Loucy (cell line): Measurements from ENCODE around the gene HSF2.
A peak's percentile ranks its signal among the peaks of the same experiment; 100 is the strongest.
"Not testable (repeated sequence)": the region's sequence is repeated elsewhere in the genome, so short reads cannot be mapped to it uniquely, and the experiment has no call there.

Experiments
- H2AFZ ChIP-seq: fragments of 200-600 bp; sonication (generic); 2 replicates; pipeline ENCODE4 v1.6.0; 2016; ENCODE audit warnings: antibody characterized with exemption, mild to moderate bottlenecking, low read length, moderate library complexity
- H3F3A ChIP-seq: fragments of 200-600 bp; 2 replicates; pipeline ENCODE4 v1.6.0; 2016; ENCODE audit warnings: antibody characterized with exemption, low read depth, mild to moderate bottlenecking
- H3K27me3 ChIP-seq: fragments of 200-600 bp; sonication (generic); 2 replicates; pipeline ENCODE4 v1.6.1; 2014; ENCODE audit warnings: low read length, mild to moderate bottlenecking; ENCODE audit not compliant: insufficient read depth, poor library complexity, severe bottlenecking
- H3K36me3 ChIP-seq: fragments of 200-600 bp; sonication (generic); 2 replicates; pipeline ENCODE4 v1.6.1; 2016; ENCODE audit warnings: low read length; ENCODE audit not compliant: insufficient read depth
- H3K4me1 ChIP-seq: fragments of 200-600 bp; sonication (generic); 2 replicates; pipeline ENCODE4 v1.5.1; 2014; ENCODE audit warnings: low read length, mild to moderate bottlenecking; ENCODE audit not compliant: insufficient read depth, poor library complexity, severe bottlenecking
- H3K4me2 ChIP-seq: fragments of 200-600 bp; sonication (generic); 2 replicates; pipeline ENCODE4 v1.6.0; 2014; ENCODE audit warnings: antibody characterized with exemption, low read length, low read depth, mild to moderate bottlenecking; ENCODE audit not compliant: poor library complexity, severe bottlenecking
- H3K4me3 ChIP-seq: fragments of 200-600 bp; sonication (generic); 2 replicates; pipeline ENCODE4 v1.5.1; 2014; ENCODE audit warnings: low read length, mild to moderate bottlenecking, mixed read lengths; ENCODE audit not compliant: poor library complexity, severe bottlenecking
- H3K79me2 ChIP-seq: fragments of 200-600 bp; sonication (generic); 2 replicates; pipeline ENCODE4 v1.6.1; 2014; ENCODE audit warnings: low read length; ENCODE audit not compliant: insufficient read depth
- H3K9ac ChIP-seq: fragments of 200-600 bp; sonication (generic); 2 replicates; pipeline ENCODE4 v1.6.0; 2014; ENCODE audit warnings: mild to moderate bottlenecking, low read depth, low read length, moderate library complexity; ENCODE audit not compliant: poor library complexity, severe bottlenecking
- H3K9me2 ChIP-seq: fragments of 200-600 bp; sonication (generic); replicated peaks from 2 replicates; pipeline ENCODE4 v1.6.1; 2016; ENCODE audit warnings: low read depth, low read length, mixed read lengths
- H3K9me3 ChIP-seq: fragments of 200-600 bp; sonication (generic); 2 replicates; pipeline ENCODE4 v1.6.1; 2014; ENCODE audit warnings: mild to moderate bottlenecking, antibody characterized with exemption, low read length, low read depth; ENCODE audit not compliant: insufficient read depth
- H4K20me1 ChIP-seq: fragments of 200-600 bp; sonication (generic); 2 replicates; pipeline ENCODE4 v1.6.0; 2014; ENCODE audit warnings: antibody characterized with exemption, low read length, mild to moderate bottlenecking; ENCODE audit not compliant: insufficient read depth, poor library complexity, severe bottlenecking
- EZH2phosphoT487 ChIP-seq: fragments of 200-600 bp; IDR thresholded peaks from 2 replicates; pipeline ENCODE4 v1.6.1; 2018; ENCODE audit warnings: antibody characterized with exemption, mild to moderate bottlenecking, moderate library complexity, borderline replicate concordance
- TF ChIP-seq, protein P1 (sequence below): fragments of 200-600 bp; sonication (generic); conservative IDR thresholded peaks from 2 replicates; pipeline ENCODE4 v1.5.1; 2014; ENCODE audit warnings: mild to moderate bottlenecking, antibody characterized with exemption, low read length

The HSF2 gene

DNA sequence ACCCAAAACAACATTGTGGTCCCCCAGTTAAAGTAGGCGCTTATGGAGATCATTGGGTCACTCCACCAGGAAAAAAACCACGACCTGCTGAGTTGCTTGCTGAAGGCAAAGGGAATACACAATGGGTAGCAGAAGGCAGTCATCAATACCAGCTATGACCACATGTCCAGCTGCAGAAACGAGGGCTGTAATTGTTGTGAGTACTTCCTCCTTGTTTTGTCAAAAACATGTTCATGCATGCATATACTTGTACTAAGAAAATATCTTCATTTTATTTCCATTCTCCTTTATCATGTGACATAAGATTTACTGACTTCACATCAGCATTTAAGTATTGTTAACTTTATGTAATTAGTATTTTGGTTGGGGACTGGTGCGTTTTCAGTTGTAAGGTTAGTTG lies 55.2 kb downstream of the HSF2 start:
- no peak overlapping the region for H3K4me3 ChIP-seq
- H3K79me2 ChIP-seq = peaks cover 16% of the 10 kb centered on the region
- H3K9me3 ChIP-seq = no peaks in the 10 kb centered on the region
- H3K9me2 ChIP-seq = no peaks in the 10 kb centered on the region
- TF ChIP-seq, protein P1, sequence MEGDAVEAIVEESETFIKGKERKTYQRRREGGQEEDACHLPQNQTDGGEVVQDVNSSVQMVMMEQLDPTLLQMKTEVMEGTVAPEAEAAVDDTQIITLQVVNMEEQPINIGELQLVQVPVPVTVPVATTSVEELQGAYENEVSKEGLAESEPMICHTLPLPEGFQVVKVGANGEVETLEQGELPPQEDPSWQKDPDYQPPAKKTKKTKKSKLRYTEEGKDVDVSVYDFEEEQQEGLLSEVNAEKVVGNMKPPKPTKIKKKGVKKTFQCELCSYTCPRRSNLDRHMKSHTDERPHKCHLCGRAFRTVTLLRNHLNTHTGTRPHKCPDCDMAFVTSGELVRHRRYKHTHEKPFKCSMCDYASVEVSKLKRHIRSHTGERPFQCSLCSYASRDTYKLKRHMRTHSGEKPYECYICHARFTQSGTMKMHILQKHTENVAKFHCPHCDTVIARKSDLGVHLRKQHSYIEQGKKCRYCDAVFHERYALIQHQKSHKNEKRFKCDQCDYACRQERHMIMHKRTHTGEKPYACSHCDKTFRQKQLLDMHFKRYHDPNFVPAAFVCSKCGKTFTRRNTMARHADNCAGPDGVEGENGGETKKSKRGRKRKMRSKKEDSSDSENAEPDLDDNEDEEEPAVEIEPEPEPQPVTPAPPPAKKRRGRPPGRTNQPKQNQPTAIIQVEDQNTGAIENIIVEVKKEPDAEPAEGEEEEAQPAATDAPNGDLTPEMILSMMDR = no peak
- no peaks in the 10 kb centered on the region for H3F3A ChIP-seq
- peaks cover 9% of the 10 kb centered on the region for H3K4me1 ChIP-seq
- H3K9ac ChIP-seq = no peak overlapping the region
- no peak overlapping the region for H3K4me2 ChIP-seq
- peaks cover 79% of the 10 kb centered on the region for H3K36me3 ChIP-seq
- H2AFZ ChIP-seq = no peak overlapping the region
- peaks cover 37% of the 10 kb centered on the region for H4K20me1 ChIP-seq
- no peaks in the 10 kb centered on the region for H3K27me3 ChIP-seq

DNA sequence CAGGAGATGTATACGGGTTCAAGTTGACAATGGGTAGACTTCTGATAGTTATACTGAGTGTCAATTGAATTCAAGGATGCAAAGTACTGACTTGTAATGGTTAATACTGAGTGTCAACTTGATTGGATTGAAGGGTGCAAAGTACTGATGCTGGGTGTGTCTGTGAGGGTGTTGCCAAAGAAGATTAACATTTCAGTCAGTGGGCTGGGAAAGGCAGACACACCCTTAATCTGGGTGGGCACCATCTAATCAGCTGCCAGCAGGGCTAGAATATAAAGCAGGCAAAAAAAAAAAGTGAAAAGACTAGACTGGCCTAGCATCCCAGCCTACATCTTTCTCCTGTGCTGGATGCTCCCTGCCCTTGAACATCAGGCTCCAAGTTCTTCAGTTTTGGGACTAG lies 55.7 kb downstream of the HSF2 start:
- H3K9ac ChIP-seq, H3F3A ChIP-seq: not testable (repeated sequence)
- peaks cover 20% of the 10 kb centered on the region for H3K79me2 ChIP-seq

DNA sequence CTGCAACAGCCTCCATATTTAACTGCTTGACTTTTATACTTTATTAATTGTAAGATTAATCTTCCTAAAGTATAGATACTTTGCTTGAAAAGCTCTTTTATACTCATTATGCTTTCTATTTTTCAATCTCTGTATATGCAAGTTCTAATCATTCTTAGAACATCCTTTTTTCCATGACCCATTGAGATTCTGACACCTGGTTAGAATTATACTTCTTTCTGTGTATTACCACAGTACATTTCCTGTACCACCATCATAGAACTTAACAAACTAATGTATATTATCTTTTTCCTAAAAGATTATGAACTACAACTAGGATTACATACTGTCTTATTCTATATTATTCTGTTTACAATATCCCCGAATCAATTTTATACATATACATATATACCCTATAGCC lies 58.6 kb downstream of the HSF2 start:
- H3F3A ChIP-seq = no peaks in the 10 kb centered on the region
- H3K36me3 ChIP-seq = peaks cover 47% of the 10 kb centered on the region
- peaks cover 68% of the 10 kb centered on the region for H4K20me1 ChIP-seq
- no peaks in the 10 kb centered on the region for H3K9me2 ChIP-seq
- no peak overlapping the region for H3K9ac ChIP-seq
- peaks cover 49% of the 10 kb centered on the region for H3K79me2 ChIP-seq
- no peaks in the 10 kb centered on the region for H3K27me3 ChIP-seq
- H2AFZ ChIP-seq = no peak overlapping the region
- no peak overlapping the region for H3K4me3 ChIP-seq
- peaks cover 20% of the 10 kb centered on the region for H3K4me1 ChIP-seq
- H3K4me2 ChIP-seq = no peak overlapping the region
- no peak for TF ChIP-seq EZH2phosphoT487
- TF ChIP-seq, protein P1 = no peak
- H3K9me3 ChIP-seq = no peaks in the 10 kb centered on the region

More for the DNA sequence above, 55.7 kb downstream of the HSF2 start:
- not testable (repeated sequence) for H3K27me3 ChIP-seq, H3K9me3 ChIP-seq, H3K4me2 ChIP-seq, H3K4me3 ChIP-seq, H3K9me2 ChIP-seq, H2AFZ ChIP-seq
- Histone ChIP-seq H4K20me1 (peaks cover 41% of the 10 kb centered on the region), H3K4me1 (peaks cover 10% of the 10 kb centered on the region), H3K36me3 (peaks cover 76% of the 10 kb centered on the region)

- Histone ChIP-seq H3K9ac (no peak overlapping the region), H3K9me2 (no peaks in the 10 kb centered on the region), H3K79me2 (peaks cover 60% of the 10 kb centered on the region), H3K27me3 (no peaks in the 10 kb centered on the region), H3K36me3 (peaks cover 36% of the 10 kb centered on the region), H3F3A (no peaks in the 10 kb centered on the region), H3K4me3 (no peak overlapping the region), H3K4me1 (peaks cover 20% of the 10 kb centered on the region), H3K9me3 (no peaks in the 10 kb centered on the region), H3K4me2 (peak overlapping the region; percentile 35), H4K20me1 (peaks cover 78% of the 10 kb centered on the region), H2AFZ (no peak overlapping the region)
- TF ChIP-seq EZH2phosphoT487 = no peak
- TF ChIP-seq, protein P1 = no peak
Measured at GRCh38 chr6:122459240-122459639, 59.8 kb downstream of the HSF2 start.

DNA sequence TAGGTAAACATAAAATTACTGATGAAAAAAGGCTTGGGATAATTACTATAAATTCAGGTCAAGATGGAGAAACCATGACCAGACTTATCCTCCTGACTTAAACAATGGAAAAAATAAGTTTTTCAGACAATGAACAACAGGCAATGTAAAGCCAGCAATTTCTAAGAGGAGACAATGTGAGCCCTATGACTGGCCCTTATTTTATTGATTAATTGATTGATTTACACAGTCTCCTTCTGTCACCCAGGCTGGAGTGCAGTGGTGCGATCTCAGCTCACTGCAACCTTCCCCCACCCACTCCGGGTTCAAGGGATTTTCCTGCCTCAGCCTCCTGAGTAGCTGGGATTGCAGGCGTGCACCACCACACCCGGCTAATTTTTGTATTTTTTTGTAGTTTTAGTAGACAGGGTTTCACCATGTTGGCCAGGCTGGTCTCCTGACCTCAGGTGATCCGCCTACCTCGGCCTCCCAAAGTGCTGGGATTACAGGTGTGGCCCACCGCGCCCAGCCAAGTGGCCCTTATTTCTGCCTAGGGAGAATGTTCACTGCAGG lies 60.5 kb downstream of the HSF2 start:
- not testable (repeated sequence) for H3K9me2 ChIP-seq, H3K9ac ChIP-seq, H2AFZ ChIP-seq, H3K27me3 ChIP-seq, H3K4me3 ChIP-seq, H3K9me3 ChIP-seq, H3F3A ChIP-seq
- Histone ChIP-seq H4K20me1 (peaks cover 81% of the 10 kb centered on the region), H3K4me2 (peak overlapping the region; percentile 35), H3K4me1 (peaks cover 20% of the 10 kb centered on the region), H3K36me3 (peaks cover 29% of the 10 kb centered on the region), H3K79me2 (peaks cover 67% of the 10 kb centered on the region)
